Sigmoid colon (tissue), 4 donors: ENCODE data around the gene AUTS2.

Source experiments
- EP300 ChIP-seq, 4 donors: sonication (generic); formaldehyde crosslinking; IDR thresholded peaks; one replicate each; pipeline ENCODE4 v1.6.1; 2017; ENCODE audit warnings: antibody characterized with exemption in 4 of 4
- POLR2A ChIP-seq, 2 donors: fragments of 450-650 bp; IDR thresholded peaks; one replicate each; pipeline ENCODE4 v1.6.1; 2016; ENCODE audit warnings: antibody characterized with exemption in 2 of 2, mild to moderate bottlenecking in 2 of 2, moderate library complexity in 2 of 2
- TF ChIP-seq, protein P1 (sequence below), 4 experiments: fragments of 450-650 bp in 3 of 4; fragments of 200-600 bp in 1 of 4; IDR thresholded peaks; one replicate each; pipeline ENCODE4 v1.5.1; 2016 to 2019; ENCODE audit warnings: antibody characterized with exemption in 4 of 4, mild to moderate bottlenecking in 3 of 4, moderate library complexity in 2 of 4

DNA sequence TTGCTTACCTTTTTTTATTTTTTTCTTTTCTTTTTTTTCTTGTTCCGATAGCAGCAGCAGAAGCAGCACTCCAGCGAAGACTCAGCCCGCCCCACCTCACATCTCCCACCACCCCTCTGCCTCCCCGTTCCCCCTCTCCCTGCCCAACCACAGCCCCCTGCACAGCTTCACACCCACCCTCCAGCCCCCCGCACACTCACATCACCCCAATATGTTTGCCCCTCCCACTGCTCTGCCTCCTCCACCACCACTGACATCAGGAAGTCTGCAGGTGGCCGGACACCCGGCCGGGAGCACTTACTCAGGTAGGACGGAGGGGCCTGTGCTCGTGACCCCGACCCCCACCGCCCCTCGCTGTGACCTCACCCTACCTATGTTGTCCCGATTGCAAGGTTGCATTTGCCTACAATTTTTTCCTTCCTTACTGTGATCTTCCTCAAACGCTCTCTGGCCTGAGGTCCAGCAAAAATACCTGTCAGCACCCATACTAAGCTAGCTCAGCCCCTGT is 1166.5 kb downstream of the AUTS2 start:
- TF ChIP-seq POLR2A (IDR thresholded peaks at IDR 0.05) (no peak), EP300 (IDR thresholded peaks at IDR 0.05) (no peak)
- TF ChIP-seq, protein P1, sequence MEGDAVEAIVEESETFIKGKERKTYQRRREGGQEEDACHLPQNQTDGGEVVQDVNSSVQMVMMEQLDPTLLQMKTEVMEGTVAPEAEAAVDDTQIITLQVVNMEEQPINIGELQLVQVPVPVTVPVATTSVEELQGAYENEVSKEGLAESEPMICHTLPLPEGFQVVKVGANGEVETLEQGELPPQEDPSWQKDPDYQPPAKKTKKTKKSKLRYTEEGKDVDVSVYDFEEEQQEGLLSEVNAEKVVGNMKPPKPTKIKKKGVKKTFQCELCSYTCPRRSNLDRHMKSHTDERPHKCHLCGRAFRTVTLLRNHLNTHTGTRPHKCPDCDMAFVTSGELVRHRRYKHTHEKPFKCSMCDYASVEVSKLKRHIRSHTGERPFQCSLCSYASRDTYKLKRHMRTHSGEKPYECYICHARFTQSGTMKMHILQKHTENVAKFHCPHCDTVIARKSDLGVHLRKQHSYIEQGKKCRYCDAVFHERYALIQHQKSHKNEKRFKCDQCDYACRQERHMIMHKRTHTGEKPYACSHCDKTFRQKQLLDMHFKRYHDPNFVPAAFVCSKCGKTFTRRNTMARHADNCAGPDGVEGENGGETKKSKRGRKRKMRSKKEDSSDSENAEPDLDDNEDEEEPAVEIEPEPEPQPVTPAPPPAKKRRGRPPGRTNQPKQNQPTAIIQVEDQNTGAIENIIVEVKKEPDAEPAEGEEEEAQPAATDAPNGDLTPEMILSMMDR (IDR thresholded peaks at IDR 0.05) = no peak
